Activated T-helper 17 cell treated with anti-CD3 and anti-CD28 coated beads, Interleukin-2, amount 50 U/mL, for 72 hours (primary cell): ENCODE measurements around the gene TMC2. TPM values are rescaled to one million over a fixed set of nuclear protein-coding genes. Genes with fewer than 3 reads are reported as not detected.
A peak's percentile ranks its signal among the peaks of the same experiment; 100 is the strongest.
"Not testable (repeated sequence)": the region's sequence is repeated elsewhere in the genome, so short reads cannot be mapped to it uniquely, and the experiment has no call there.

Source experiments
- ATAC-seq: fragments of 150-1000 bp; cut with Tn5 transposase; replicated peaks from 2 replicates; pipeline ENCODE4 v1.10.0; 2021; ENCODE audit warnings: mild to moderate bottlenecking, moderate library complexity
- H3K27ac Mint-ChIP-seq: one replicate; pipeline ENCODE4 v1.8.0; 2022; ENCODE audit warnings: mixed read lengths
- H3K27me3 Mint-ChIP-seq: one replicate; pipeline ENCODE4 v1.8.0; 2022; ENCODE audit warnings: mixed read lengths
- H3K36me3 Mint-ChIP-seq: one replicate; pipeline ENCODE4 v1.8.0; 2022; ENCODE audit warnings: low read depth, mild to moderate bottlenecking, mixed read lengths
- H3K4me1 Mint-ChIP-seq: one replicate; pipeline ENCODE4 v1.8.0; 2022; ENCODE audit warnings: mixed read lengths
- H3K4me3 Mint-ChIP-seq: one replicate; pipeline ENCODE4 v1.8.0; 2022; ENCODE audit warnings: mild to moderate bottlenecking, mixed read lengths
- H3K9me3 Mint-ChIP-seq: one replicate; pipeline ENCODE4 v1.8.0; 2022; ENCODE audit warnings: mixed read lengths
- total RNA-seq, 2 donors: library from RNA; stranded (reverse); gene quantifications; one replicate each; pipeline ENCODE4 v1.2.3, GENCODE V29; 2022

The TMC2 gene
- not detected for total RNA-seq

GRCh38 chr20:2536560-2536986, at the start of gene TMC2:
Gene TMC2 (plus strand): TSS chr20:2536573. CDS start chr20:2536622, 49 bp downstream.
- no peak for ATAC-seq
- Mint-ChIP-seq H3K9me3 (no peaks in the 10 kb centered on the region), H3K27ac (no peak within 1 kb of the TSS), H3K36me3 (no peaks in the 10 kb centered on the region), H3K4me1 (no peaks in the 10 kb centered on the region), H3K27me3 (peaks cover 19% of the 10 kb centered on the region), H3K4me3 (no peak within 1 kb of the TSS)

GRCh38 chr20:2502808-2503384, 33.5 kb upstream of the TMC2 start:
- H3K36me3 Mint-ChIP-seq: peaks cover 31% of the 10 kb centered on the region
- H3K9me3 Mint-ChIP-seq, H3K27me3 Mint-ChIP-seq, H3K4me3 Mint-ChIP-seq, ATAC-seq, H3K4me1 Mint-ChIP-seq, H3K27ac Mint-ChIP-seq: not testable (repeated sequence)

GRCh38 chr20:2504803-2505202, 31.6 kb upstream of the TMC2 start:
- H3K36me3 Mint-ChIP-seq: peaks cover 26% of the 10 kb centered on the region
- H3K9me3 Mint-ChIP-seq, H3K27me3 Mint-ChIP-seq, H3K4me3 Mint-ChIP-seq, H3K4me1 Mint-ChIP-seq, ATAC-seq, H3K27ac Mint-ChIP-seq: not testable (repeated sequence)

GRCh38 chr20:2506426-2506825, 29.9 kb upstream of the TMC2 start:
- H3K4me1 Mint-ChIP-seq, H3K27me3 Mint-ChIP-seq, H3K27ac Mint-ChIP-seq, ATAC-seq, H3K4me3 Mint-ChIP-seq, H3K9me3 Mint-ChIP-seq: not testable (repeated sequence)
- H3K36me3 Mint-ChIP-seq: peaks cover 13% of the 10 kb centered on the region

- H3K4me3 Mint-ChIP-seq: peak overlapping the region; percentile 97
- ATAC-seq: no peak
- no peaks in the 10 kb centered on the region for H3K9me3 Mint-ChIP-seq
- H3K27ac Mint-ChIP-seq: peak overlapping the region; percentile 98
- H3K27me3 Mint-ChIP-seq: peaks cover 10% of the 10 kb centered on the region
- peaks cover 5% of the 10 kb centered on the region for H3K4me1 Mint-ChIP-seq
- H3K36me3 Mint-ChIP-seq: peaks cover 13% of the 10 kb centered on the region
Observed at GRCh38 chr20:2507464-2507863, 28.9 kb upstream of the TMC2 start.

- Mint-ChIP-seq H3K9me3 (no peaks in the 10 kb centered on the region), H3K36me3 (peaks cover 13% of the 10 kb centered on the region), H3K27me3 (peaks cover 10% of the 10 kb centered on the region), H3K4me3 (peak overlapping the region; percentile 97), H3K4me1 (peaks cover 5% of the 10 kb centered on the region), H3K27ac (peak overlapping the region; percentile 98)
- ATAC-seq: peak; percentile 3
Observed at GRCh38 chr20:2507875-2508630, 28.3 kb upstream of the TMC2 start.

GRCh38 chr20:2508631-2509467, 27.5 kb upstream of the TMC2 start, which contains the start of gene ZNF343:
Gene ZNF343 (minus strand): TSS chr20:2508915. CDS start chr20:2493895, 15,020 bp downstream.
- peaks cover 5% of the 10 kb centered on the region for H3K4me1 Mint-ChIP-seq
- H3K27me3 Mint-ChIP-seq: peaks cover 10% of the 10 kb centered on the region
- peak; percentile 98 for ATAC-seq
- H3K27ac Mint-ChIP-seq: peak within 1 kb of the TSS; percentile 98
- peaks cover 13% of the 10 kb centered on the region for H3K36me3 Mint-ChIP-seq
- H3K9me3 Mint-ChIP-seq: no peaks in the 10 kb centered on the region
- H3K4me3 Mint-ChIP-seq: peak within 1 kb of the TSS; percentile 97

GRCh38 chr20:2509468-2509781, 26.9 kb upstream of the TMC2 start:
- no peak for ATAC-seq
- peak overlapping the region; percentile 97 for H3K4me3 Mint-ChIP-seq
- peak overlapping the region; percentile 98 for H3K27ac Mint-ChIP-seq
- peaks cover 5% of the 10 kb centered on the region for H3K4me1 Mint-ChIP-seq
- H3K9me3 Mint-ChIP-seq: no peaks in the 10 kb centered on the region
- H3K27me3 Mint-ChIP-seq: peaks cover 10% of the 10 kb centered on the region
- H3K36me3 Mint-ChIP-seq: peaks cover 13% of the 10 kb centered on the region

GRCh38 chr20:2509794-2510193, 26.6 kb upstream of the TMC2 start:
- Mint-ChIP-seq H3K4me1 (peaks cover 2% of the 10 kb centered on the region), H3K9me3 (no peaks in the 10 kb centered on the region), H3K27me3 (peaks cover 10% of the 10 kb centered on the region)

GRCh38 chr20:2515203-2515602, 21.2 kb upstream of the TMC2 start:
- Mint-ChIP-seq H3K4me3 (no peak overlapping the region), H3K27ac (no peak overlapping the region), H3K36me3 (no peaks in the 10 kb centered on the region), H3K9me3 (no peaks in the 10 kb centered on the region), H3K4me1 (no peaks in the 10 kb centered on the region), H3K27me3 (peaks cover 10% of the 10 kb centered on the region)
- no peak for ATAC-seq

More at GRCh38 chr20:2509794-2510193, 26.6 kb upstream of the TMC2 start:
- Mint-ChIP-seq H3K36me3 (peaks cover 13% of the 10 kb centered on the region), H3K27ac (no peak overlapping the region), H3K4me3 (peak overlapping the region; percentile 97)
- ATAC-seq: no peak

- Mint-ChIP-seq H3K27ac (no peak overlapping the region), H3K27me3 (peaks cover 5% of the 10 kb centered on the region), H3K4me1 (no peaks in the 10 kb centered on the region), H3K4me3 (no peak overlapping the region), H3K9me3 (no peaks in the 10 kb centered on the region), H3K36me3 (no peaks in the 10 kb centered on the region)
- ATAC-seq: no peak
Observed at GRCh38 chr20:2516399-2516798, 20.0 kb upstream of the TMC2 start.

GRCh38 chr20:2518096-2518495, 18.3 kb upstream of the TMC2 start:
- Mint-ChIP-seq H3K27me3 (no peaks in the 10 kb centered on the region), H3K4me3 (no peak overlapping the region), H3K9me3 (no peaks in the 10 kb centered on the region), H3K27ac (no peak overlapping the region), H3K4me1 (no peaks in the 10 kb centered on the region), H3K36me3 (no peaks in the 10 kb centered on the region)
- no peak for ATAC-seq

- Mint-ChIP-seq H3K27me3 (no peaks in the 10 kb centered on the region), H3K4me3 (no peak overlapping the region), H3K27ac (peak overlapping the region; percentile 0), H3K36me3 (no peaks in the 10 kb centered on the region), H3K4me1 (no peaks in the 10 kb centered on the region), H3K9me3 (no peaks in the 10 kb centered on the region)
- ATAC-seq: no peak
Observed at GRCh38 chr20:2518558-2518957, 17.8 kb upstream of the TMC2 start.

GRCh38 chr20:2519115-2519809, 17.1 kb upstream of the TMC2 start:
- peak overlapping the region; percentile 0 for H3K27ac Mint-ChIP-seq
- H3K4me3 Mint-ChIP-seq: no peak overlapping the region
- H3K36me3 Mint-ChIP-seq: no peaks in the 10 kb centered on the region
- H3K4me1 Mint-ChIP-seq: no peaks in the 10 kb centered on the region
- H3K27me3 Mint-ChIP-seq: no peaks in the 10 kb centered on the region
- H3K9me3 Mint-ChIP-seq: no peaks in the 10 kb centered on the region
- ATAC-seq: peak; percentile 87
